GM12873 (cell line): ENCODE measurements around the gene CACHD1.

Source experiments
- CTCF ChIP-seq: IDR thresholded peaks from 2 replicates; pipeline ENCODE4 v1.5.1; 2012; ENCODE audit warnings: low read depth, mild to moderate bottlenecking, moderate library complexity, low read length, control low read depth; ENCODE audit not compliant: insufficient read depth; ENCODE audit errors: missing control alignments

CACHD1 gene

GRCh38 chr1:64473367-64473766, 3.4 kb downstream of the CACHD1 start:
- TF ChIP-seq CTCF = no peak

- TF ChIP-seq CTCF = no peak
Measured at GRCh38 chr1:64474133-64474532, 4.2 kb downstream of the CACHD1 start.

- no peak for TF ChIP-seq CTCF
Measured at GRCh38 chr1:64474665-64475439, 4.9 kb downstream of the CACHD1 start.

GRCh38 chr1:64476251-64476952, 6.5 kb downstream of the CACHD1 start:
- no peak for TF ChIP-seq CTCF

GRCh38 chr1:64478594-64479470, 8.9 kb downstream of the CACHD1 start:
- no peak for TF ChIP-seq CTCF

- TF ChIP-seq CTCF = no peak
Measured at GRCh38 chr1:64479874-64480273, 9.9 kb downstream of the CACHD1 start.
